ENCODE measurements around the gene CYBB. TPM values are rescaled to one million over a fixed set of nuclear protein-coding genes. Genes with fewer than 3 reads are reported as not detected.

CYBB gene
- total RNA-seq, 1 experiment from 2014 or later, result 0.23 TPM

DNA sequence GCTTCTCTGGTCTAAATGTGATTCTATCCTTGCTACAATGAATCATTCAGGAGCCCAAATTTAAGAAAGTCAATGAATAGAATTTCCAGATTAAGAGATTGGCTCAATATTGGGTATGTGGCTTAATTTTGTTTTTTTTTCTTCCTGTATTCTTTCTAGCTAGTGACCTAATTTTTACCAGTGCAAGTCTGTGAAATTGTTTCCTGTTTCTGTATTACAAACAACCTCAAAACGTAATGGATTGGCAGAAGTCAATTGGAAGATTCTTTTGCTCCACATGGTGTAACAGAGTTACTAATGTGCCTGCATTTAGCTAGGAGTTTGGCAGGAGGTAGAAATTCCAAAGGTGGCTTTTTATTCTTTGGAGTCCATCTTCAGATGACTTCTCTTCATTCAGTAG, 49.9 kb downstream of the CYBB start:
- no peaks in the 10 kb centered on the region for H3K36me3 ChIP-seq (ENCODE audit: control insufficient read depth, insufficient read depth, low read length)
- in situ Hi-C loops (cut with HindIII; ENCODE audit: low pct_unique_long_range_greater_than_20kb, low sequenced_read_pairs) (no loop called here), intact Hi-C loops (cut with micrococcal nuclease; ENCODE audit: unreplicated experiment) (no loop called here)
- H3K9me3 ChIP-seq (ENCODE audit: control insufficient read depth, insufficient read depth, low read depth, low read length), result no peaks in the 10 kb centered on the region
- no peak overlapping the region for H3K4me3 ChIP-seq (ENCODE audit: low read depth in 2 of 2, low read length in 2 of 2)
- H3K27ac ChIP-seq (ENCODE audit: low read length), result no peak overlapping the region
- ChIA-PET POLR2A (no interaction called here), CTCF (no interaction called here)
- no peaks in the 10 kb centered on the region for H3K27me3 ChIP-seq (ENCODE audit: control insufficient read depth, insufficient read depth, low read length)
- ATAC-seq, result no peak
- H3K4me1 ChIP-seq (ENCODE audit: control insufficient read depth, insufficient read depth, low read length), result no peaks in the 10 kb centered on the region
- TF ChIP-seq SIN3A (IDR thresholded peaks at IDR 0.05; ENCODE audit: borderline replicate concordance, insufficient read depth, low read depth, low read length) (no peak), CTCF (IDR thresholded peaks at IDR 0.05) (no peak), TCF7L2 (IDR thresholded peaks at IDR 0.05; ENCODE audit: low read depth, low read length) (no peak)
- TF ChIP-seq, protein P1, sequence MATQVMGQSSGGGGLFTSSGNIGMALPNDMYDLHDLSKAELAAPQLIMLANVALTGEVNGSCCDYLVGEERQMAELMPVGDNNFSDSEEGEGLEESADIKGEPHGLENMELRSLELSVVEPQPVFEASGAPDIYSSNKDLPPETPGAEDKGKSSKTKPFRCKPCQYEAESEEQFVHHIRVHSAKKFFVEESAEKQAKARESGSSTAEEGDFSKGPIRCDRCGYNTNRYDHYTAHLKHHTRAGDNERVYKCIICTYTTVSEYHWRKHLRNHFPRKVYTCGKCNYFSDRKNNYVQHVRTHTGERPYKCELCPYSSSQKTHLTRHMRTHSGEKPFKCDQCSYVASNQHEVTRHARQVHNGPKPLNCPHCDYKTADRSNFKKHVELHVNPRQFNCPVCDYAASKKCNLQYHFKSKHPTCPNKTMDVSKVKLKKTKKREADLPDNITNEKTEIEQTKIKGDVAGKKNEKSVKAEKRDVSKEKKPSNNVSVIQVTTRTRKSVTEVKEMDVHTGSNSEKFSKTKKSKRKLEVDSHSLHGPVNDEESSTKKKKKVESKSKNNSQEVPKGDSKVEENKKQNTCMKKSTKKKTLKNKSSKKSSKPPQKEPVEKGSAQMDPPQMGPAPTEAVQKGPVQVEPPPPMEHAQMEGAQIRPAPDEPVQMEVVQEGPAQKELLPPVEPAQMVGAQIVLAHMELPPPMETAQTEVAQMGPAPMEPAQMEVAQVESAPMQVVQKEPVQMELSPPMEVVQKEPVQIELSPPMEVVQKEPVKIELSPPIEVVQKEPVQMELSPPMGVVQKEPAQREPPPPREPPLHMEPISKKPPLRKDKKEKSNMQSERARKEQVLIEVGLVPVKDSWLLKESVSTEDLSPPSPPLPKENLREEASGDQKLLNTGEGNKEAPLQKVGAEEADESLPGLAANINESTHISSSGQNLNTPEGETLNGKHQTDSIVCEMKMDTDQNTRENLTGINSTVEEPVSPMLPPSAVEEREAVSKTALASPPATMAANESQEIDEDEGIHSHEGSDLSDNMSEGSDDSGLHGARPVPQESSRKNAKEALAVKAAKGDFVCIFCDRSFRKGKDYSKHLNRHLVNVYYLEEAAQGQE (IDR thresholded peaks at IDR 0.05; ENCODE audit: insufficient read depth in 1 of 2, low read depth in 2 of 2, low read length in 1 of 2), result no peak
- BruUV-seq (replicated peaks), result no TSS peak
- no peak for DNase-seq (ENCODE audit: low read depth, low spot score)

- no peaks in the 10 kb centered on the region for H3K27me3 ChIP-seq (ENCODE audit: control insufficient read depth, insufficient read depth, low read length)
- H3K36me3 ChIP-seq (ENCODE audit: control insufficient read depth, insufficient read depth, low read length), result no peaks in the 10 kb centered on the region
- ChIA-PET POLR2A (no interaction called here), CTCF (no interaction called here)
- H3K9me3 ChIP-seq (ENCODE audit: control insufficient read depth, insufficient read depth, low read depth, low read length), result no peaks in the 10 kb centered on the region
- TF ChIP-seq POLR2AphosphoS5 (IDR thresholded peaks at IDR 0.05; ENCODE audit: low read depth, low read length) (no peak), CTCF (IDR thresholded peaks at IDR 0.05) (no peak), TCF7L2 (IDR thresholded peaks at IDR 0.05; ENCODE audit: low read depth, low read length) (no peak), SIN3A (IDR thresholded peaks at IDR 0.05; ENCODE audit: borderline replicate concordance, insufficient read depth, low read depth, low read length) (no peak)
- TF ChIP-seq, protein P1 (IDR thresholded peaks at IDR 0.05; ENCODE audit: insufficient read depth in 1 of 2, low read depth in 2 of 2, low read length in 1 of 2), result no peak
- no peak for DNase-seq (ENCODE audit: low read depth, low spot score)
- no peak overlapping the region for H3K4me3 ChIP-seq (ENCODE audit: low read depth in 2 of 2, low read length in 2 of 2)
- intact Hi-C loops (cut with micrococcal nuclease; ENCODE audit: unreplicated experiment) (no loop called here), in situ Hi-C loops (cut with HindIII; ENCODE audit: low pct_unique_long_range_greater_than_20kb, low sequenced_read_pairs) (no loop called here)
- no peak overlapping the region for H3K27ac ChIP-seq (ENCODE audit: low read length)
- no TSS peak for BruUV-seq (replicated peaks)
- no peaks in the 10 kb centered on the region for H3K4me1 ChIP-seq (ENCODE audit: control insufficient read depth, insufficient read depth, low read length)
- no peak for ATAC-seq
These were observed 50.5 kb downstream of the CYBB start for GRCh38 chrX:37830371-37830770.

Measured in Panc1 (cell line).